PC-9 (cell line): ENCODE results near the gene PCLAF. TPM values are rescaled to one million over a fixed set of nuclear protein-coding genes. Genes with fewer than 3 reads are reported as not detected.
"Not testable (repeated sequence)": the region's sequence is repeated elsewhere in the genome, so short reads cannot be mapped to it uniquely, and the experiment has no call there.

ENCODE experiments used
- BruUV-seq: library from RNA; stranded (reverse); fragments of 400-500 nt; replicated peaks from 2 replicates; lab custom pipeline; 2021; lab: Mats Ljungman, UMichigan
- CTCF ChIA-PET: fragments of 300-600 bp; sonication (Branson Sonifier 250); formaldehyde crosslinking; loops from one replicate; lab custom pipeline; 2022; ENCODE audit warnings: antibody characterized with exemption; lab: Charles Lee
- POLR2A ChIA-PET: fragments of 300-600 bp; sonication (Branson Sonifier 250); formaldehyde crosslinking; loops from one replicate; lab custom pipeline; 2022; ENCODE audit warnings: antibody characterized with exemption; ENCODE audit not compliant: unreplicated experiment; lab: Charles Lee
- DNase-seq, 2 experiments: peaks; one replicate each; pipeline versions ENCODE4 v3.0.0 to v3.0.0-alpha.2; 2015 to 2022; ENCODE audit warnings: mixed read lengths in 1 of 2
- H2AFZ ChIP-seq: fragments of 200-600 bp; sonication (generic); 2 replicates; pipeline ENCODE4 v1.8.1; 2017; ENCODE audit warnings: antibody characterized with exemption
- H3F3A ChIP-seq: fragments of 200-600 bp; sonication (generic); 2 replicates; pipeline ENCODE4 v1.8.1; 2017; ENCODE audit warnings: antibody characterized with exemption, mild to moderate bottlenecking, low read depth; ENCODE audit not compliant: insufficient read depth
- H3K27ac ChIP-seq: fragments of 200-600 bp; sonication (generic); 2 replicates; pipeline ENCODE4 v1.6.1; 2016; ENCODE audit warnings: mixed run types
- H3K27me3 ChIP-seq: fragments of 200-600 bp; sonication (generic); 2 replicates; pipeline ENCODE4 v1.6.1; 2016; ENCODE audit warnings: low read depth, mixed run types; ENCODE audit not compliant: insufficient read depth
- H3K36me3 ChIP-seq: fragments of 200-600 bp; sonication (generic); 2 replicates; pipeline ENCODE4 v1.6.1; 2016; ENCODE audit warnings: low read depth, mixed run types
- H3K4me1 ChIP-seq: fragments of 200-600 bp; sonication (generic); replicated peaks from 2 replicates; pipeline ENCODE4 v1.6.1; 2016; ENCODE audit warnings: mixed run types; ENCODE audit not compliant: insufficient read depth
- H3K4me2 ChIP-seq: fragments of 200-600 bp; sonication (generic); 2 replicates; pipeline ENCODE4 v1.6.1; 2017; ENCODE audit warnings: mixed run types
- H3K4me3 ChIP-seq: fragments of 200-600 bp; sonication (generic); 2 replicates; pipeline ENCODE4 v1.6.1; 2016; ENCODE audit warnings: mixed run types
- H3K79me2 ChIP-seq: fragments of 200-600 bp; sonication (generic); 2 replicates; pipeline ENCODE4 v1.6.1; 2017; ENCODE audit warnings: low read depth, mixed run types
- H3K9me2 ChIP-seq: fragments of 200-600 bp; sonication (generic); 2 replicates; pipeline ENCODE4 v1.8.1; 2017; ENCODE audit warnings: mild to moderate bottlenecking; ENCODE audit not compliant: insufficient read depth
- H3K9me3 ChIP-seq: fragments of 200-600 bp; sonication (generic); 2 replicates; pipeline ENCODE4 v1.8.1; 2016; ENCODE audit warnings: low read depth; ENCODE audit not compliant: insufficient read depth
- H4K20me1 ChIP-seq: fragments of 200-600 bp; sonication (generic); 2 replicates; pipeline ENCODE4 v1.8.1; 2017; ENCODE audit not compliant: insufficient read depth
- CTCF ChIP-seq: fragments of 200-600 bp; sonication (generic); conservative IDR thresholded peaks from 2 replicates; pipeline ENCODE4 v1.6.1; 2017; ENCODE audit warnings: mixed run types, antibody characterized with exemption, mild to moderate bottlenecking, moderate library complexity
- EZH2 ChIP-seq: fragments of 200-600 bp; sonication (generic); IDR thresholded peaks from 2 replicates; pipeline ENCODE4 v1.8.0; 2017; ENCODE audit warnings: antibody characterized with exemption, low read depth
- intact Hi-C: fragments of 100-400 bp; cut with micrococcal nuclease; formaldehyde crosslinking; loops from one replicate; pipeline ENCODE4 v1.10.0; 2022; ENCODE audit not compliant: unreplicated experiment
- total RNA-seq: library from RNA; stranded (reverse); gene quantifications from 2 replicates; pipeline ENCODE4 v1.2.3, GENCODE V29; 2021

Gene PCLAF
- total RNA-seq, 1 experiment from 2014 or later = 70.4 TPM

GRCh38 chr15:64351265-64351664 lies 30.0 kb downstream of the PCLAF start:
- ChIA-PET CTCF (no interaction called here), POLR2A (interaction anchor here (0.6 kb wide), 2 partner anchors 47 to 220 kb away, joined by 9 to 14 read pairs; no protein-coding TSS in a partner anchor)
- Histone ChIP-seq H3K36me3 (no peaks in the 10 kb centered on the region), H3K9me3 (no peaks in the 10 kb centered on the region), H2AFZ (no peak overlapping the region), H4K20me1 (no peaks in the 10 kb centered on the region), H3K9me2 (no peaks in the 10 kb centered on the region), H3K79me2 (peaks cover 40% of the 10 kb centered on the region), H3K4me2 (no peak overlapping the region), H3K4me3 (no peak overlapping the region), H3K4me1 (peaks cover 6% of the 10 kb centered on the region), H3K27me3 (no peaks in the 10 kb centered on the region), H3K27ac (no peak overlapping the region), H3F3A (peaks cover 1% of the 10 kb centered on the region; the same call in 1 of the 2 replicates)
- TF ChIP-seq EZH2 = no peak
- no peak for TF ChIP-seq CTCF
- intact Hi-C loops = no loop called here
- BruUV-seq = no TSS peak
- no peak for DNase-seq

- CTCF ChIA-PET = no interaction called here
- Histone ChIP-seq H3K27me3 (no peaks in the 10 kb centered on the region), H3K9me2 (no peaks in the 10 kb centered on the region), H3K4me1 (peaks cover 1% of the 10 kb centered on the region), H3K79me2 (peaks cover 40% of the 10 kb centered on the region), H3K4me3 (no peak overlapping the region), H3K4me2 (no peak overlapping the region), H4K20me1 (no peaks in the 10 kb centered on the region), H2AFZ (no peak overlapping the region), H3F3A (no peaks in the 10 kb centered on the region), H3K9me3 (no peaks in the 10 kb centered on the region), H3K27ac (no peak overlapping the region), H3K36me3 (no peaks in the 10 kb centered on the region)
- BruUV-seq = no TSS peak
- no peak for TF ChIP-seq CTCF
- no peak for DNase-seq
- POLR2A ChIA-PET = no interaction called here
- intact Hi-C loops = no loop called here
Measured at GRCh38 chr15:64349375-64349774, 31.9 kb downstream of the PCLAF start.

- Histone ChIP-seq H4K20me1 (no peaks in the 10 kb centered on the region), H3K9me3 (no peaks in the 10 kb centered on the region), H3K9me2 (no peaks in the 10 kb centered on the region), H3K4me2 (no peak overlapping the region), H2AFZ (no peak overlapping the region), H3K27ac (no peak overlapping the region), H3K27me3 (no peaks in the 10 kb centered on the region), H3K4me3 (no peak overlapping the region), H3K36me3 (no peaks in the 10 kb centered on the region), H3K79me2 (peaks cover 34% of the 10 kb centered on the region), H3K4me1 (no peaks in the 10 kb centered on the region), H3F3A (no peaks in the 10 kb centered on the region)
- ChIA-PET POLR2A (no interaction called here), CTCF (no interaction called here)
- intact Hi-C loops = no loop called here
- DNase-seq = no peak
- no TSS peak for BruUV-seq
- TF ChIP-seq EZH2 = no peak
- no peak for TF ChIP-seq CTCF
Measured at GRCh38 chr15:64348455-64348854, 32.8 kb downstream of the PCLAF start.

GRCh38 chr15:64346242-64346641 lies 35.0 kb downstream of the PCLAF start:
- H3K9me2 ChIP-seq, POLR2A ChIA-PET, CTCF ChIA-PET, H3K4me3 ChIP-seq, DNase-seq, H3K4me1 ChIP-seq, H3K36me3 ChIP-seq, H3K27me3 ChIP-seq, H3F3A ChIP-seq, BruUV-seq, H2AFZ ChIP-seq, intact Hi-C loops, H3K9me3 ChIP-seq, H3K27ac ChIP-seq, H4K20me1 ChIP-seq, H3K4me2 ChIP-seq: not testable (repeated sequence)
- H3K79me2 ChIP-seq = peaks cover 21% of the 10 kb centered on the region; the same call in 1 of the 2 replicates
